Neural progenitor cell (in vitro differentiated cells): ENCODE results near the gene RALY.

Experiments
- CTCF ChIP-seq: fragments of 200-600 bp; sonication (generic); IDR thresholded peaks from 2 replicates; pipeline ENCODE4 v1.5.1; 2017; ENCODE audit warnings: antibody characterized with exemption, mild to moderate bottlenecking
- EZH2 ChIP-seq: fragments of 200-600 bp; sonication (generic); IDR thresholded peaks from 2 replicates; pipeline ENCODE4 v1.6.1; 2017; ENCODE audit warnings: antibody characterized with exemption, mild to moderate bottlenecking, moderate library complexity

- no peak for TF ChIP-seq CTCF
- no peak for TF ChIP-seq EZH2
Observed at GRCh38 chr20:34127792-34128191, 134.1 kb downstream of the RALY start.
